Measurements from ENCODE around the gene CPEB3.

DNA sequence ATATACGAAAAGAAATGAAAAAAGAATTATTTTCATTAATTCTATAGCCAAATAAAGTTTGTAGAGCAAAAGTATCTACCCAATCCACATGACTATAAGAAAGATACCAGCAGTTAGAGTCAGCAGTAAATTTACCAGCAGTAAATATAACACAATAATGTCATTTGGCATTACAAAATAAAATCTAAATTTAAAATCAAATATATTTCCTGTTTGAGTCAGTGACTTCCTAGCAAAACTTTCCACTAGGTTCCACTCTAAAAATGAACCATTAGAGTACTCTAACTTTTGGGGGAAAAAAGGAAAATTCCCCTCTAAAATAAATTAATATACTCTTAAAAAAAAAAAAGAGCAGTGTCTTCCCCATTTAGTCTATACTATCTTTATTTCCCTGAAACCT lies 144.8 kb downstream of the CPEB3 start:
- no peak for TF ChIP-seq CTCF (IDR thresholded peaks at IDR 0.05)
- no peak for TF ChIP-seq POLR2A (IDR thresholded peaks at IDR 0.05)

All from thyroid gland (tissue), 4 donors.